Epithelial cell of esophagus (primary cell): Measurements from ENCODE around the gene FNDC10.
A peak's percentile ranks its signal among the peaks of the same experiment; 100 is the strongest.

Experiments
- DNase-seq: peaks from one replicate; pipeline ENCODE4 v3.0.0; 2010; ENCODE audit warnings: low read depth
- H3K4me3 ChIP-seq: 2 replicates; pipeline ENCODE4 v1.5.1; 2011; ENCODE audit warnings: mild to moderate bottlenecking, low read length, control low read depth
- CTCF ChIP-seq: IDR thresholded peaks from 2 replicates; pipeline ENCODE4 v1.5.1; 2011; ENCODE audit warnings: low read depth, mild to moderate bottlenecking, low read length, control low read depth, inconsistent platforms; ENCODE audit not compliant: insufficient read depth; ENCODE audit errors: missing control alignments

FNDC10 gene

GRCh38 chr1:1554926-1555915, 44.7 kb downstream of the FNDC10 start:
- peak; percentile 73 for DNase-seq
- TF ChIP-seq CTCF, result no peak
- H3K4me3 ChIP-seq, result no peak overlapping the region

- no peak overlapping the region for H3K4me3 ChIP-seq
- no peak for DNase-seq
- TF ChIP-seq CTCF, result no peak
Measured at GRCh38 chr1:1554550-1554925, 45.4 kb downstream of the FNDC10 start.

- no peak overlapping the region for H3K4me3 ChIP-seq
- TF ChIP-seq CTCF, result no peak
- DNase-seq, result no peak
Measured at GRCh38 chr1:1553821-1554494, 46.0 kb downstream of the FNDC10 start.

- no peak overlapping the region for H3K4me3 ChIP-seq
- TF ChIP-seq CTCF, result no peak
- no peak for DNase-seq
Measured at GRCh38 chr1:1552263-1552639, 47.7 kb downstream of the FNDC10 start.

GRCh38 chr1:1551524-1552262, 48.2 kb downstream of the FNDC10 start:
- DNase-seq, result no peak
- no peak for TF ChIP-seq CTCF
- H3K4me3 ChIP-seq, result no peak overlapping the region

GRCh38 chr1:1550591-1551432, 49.1 kb downstream of the FNDC10 start:
- no peak for DNase-seq
- peak; percentile 26 for TF ChIP-seq CTCF
- H3K4me3 ChIP-seq, result no peak overlapping the region
